ENCODE results near the gene SLC16A9. TPM values are rescaled to one million over a fixed set of nuclear protein-coding genes. Genes with fewer than 3 reads are reported as not detected.

The SLC16A9 gene
- total RNA-seq, 1 donor from 2014 or later, result 5.6 TPM

- no peak for DNase-seq (ENCODE audit: low spot score)
Observed at GRCh38 chr10:59628456-59628855, 81.2 kb downstream of the SLC16A9 start.

DNA sequence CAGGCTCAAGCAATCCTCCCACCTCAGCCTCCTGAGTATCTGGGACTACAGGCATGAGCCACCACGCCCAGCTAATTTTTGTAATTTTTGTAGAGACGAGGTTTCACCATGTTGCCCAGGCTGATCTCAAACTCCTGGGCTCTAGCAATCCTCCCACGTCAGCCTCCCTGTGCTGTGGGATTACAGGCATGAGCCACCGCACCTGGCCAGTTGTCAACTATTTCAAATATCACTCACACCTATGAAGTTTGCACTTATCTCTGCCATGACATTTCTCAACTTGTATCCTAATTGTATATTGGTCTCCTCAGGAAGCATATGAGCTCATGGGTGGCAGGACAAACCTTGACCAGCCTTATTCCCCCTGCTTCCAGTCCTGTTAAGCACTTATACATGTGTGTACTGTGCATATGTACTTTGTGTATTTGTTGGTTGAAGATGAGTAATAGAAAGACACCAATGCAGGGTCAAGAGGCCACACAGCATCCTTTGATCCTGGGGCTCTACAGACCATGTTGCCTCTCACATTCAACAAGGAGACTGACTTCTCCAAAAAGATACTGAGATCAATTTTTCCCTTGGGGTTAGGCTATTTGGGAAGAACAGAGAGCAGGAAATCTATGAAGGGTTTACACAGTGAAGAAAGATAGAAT is 82.2 kb downstream of the SLC16A9 start:
- DNase-seq (ENCODE audit: low spot score), result no peak

GRCh38 chr10:59626523-59626869 is 83.2 kb downstream of the SLC16A9 start:
- DNase-seq (ENCODE audit: low spot score), result no peak

DNA sequence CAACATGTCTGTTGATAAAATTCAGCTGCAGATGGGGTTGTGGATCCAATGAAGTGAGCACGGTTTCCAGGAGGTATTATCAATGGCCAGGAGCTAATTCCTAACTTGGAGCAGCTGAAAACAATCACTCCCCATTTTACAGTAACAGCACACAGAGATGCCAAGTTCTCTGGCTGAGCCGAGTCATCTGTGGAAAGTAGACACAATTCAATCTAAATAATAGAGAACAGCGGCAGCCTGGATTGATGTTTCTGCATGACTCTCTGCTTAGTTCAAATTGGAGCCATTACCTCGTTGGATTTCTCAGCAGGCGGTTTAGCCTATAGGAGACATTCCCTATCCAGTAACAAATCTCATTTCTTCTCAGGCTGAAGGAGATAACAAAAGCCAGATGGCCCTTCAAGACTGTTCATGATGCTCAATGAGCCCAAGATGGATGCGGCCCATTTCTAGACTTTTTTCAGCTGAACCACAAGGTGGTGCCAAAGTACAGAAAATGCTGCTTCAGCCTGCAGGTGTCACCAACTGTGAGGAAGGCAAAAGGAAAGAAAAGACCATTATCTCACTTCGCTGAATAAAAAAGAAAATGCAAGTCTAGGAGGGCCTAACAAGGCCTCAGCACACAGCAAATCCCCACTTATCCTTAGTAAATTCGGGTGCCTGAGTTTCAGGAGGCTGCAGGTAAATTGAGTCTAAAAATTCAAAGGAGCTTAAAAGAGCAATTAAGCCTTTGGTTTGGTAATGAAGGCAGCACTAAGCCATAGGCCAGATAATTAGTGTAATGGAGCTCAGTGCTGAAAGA is 83.7 kb downstream of the SLC16A9 start:
- peak; percentile 37 for DNase-seq (ENCODE audit: low spot score)

- no peak for DNase-seq (ENCODE audit: low spot score)
Observed at GRCh38 chr10:59624951-59625350, 84.7 kb downstream of the SLC16A9 start.

- no peak for DNase-seq (ENCODE audit: low spot score)
Observed at GRCh38 chr10:59624136-59624535, 85.5 kb downstream of the SLC16A9 start.

DNA sequence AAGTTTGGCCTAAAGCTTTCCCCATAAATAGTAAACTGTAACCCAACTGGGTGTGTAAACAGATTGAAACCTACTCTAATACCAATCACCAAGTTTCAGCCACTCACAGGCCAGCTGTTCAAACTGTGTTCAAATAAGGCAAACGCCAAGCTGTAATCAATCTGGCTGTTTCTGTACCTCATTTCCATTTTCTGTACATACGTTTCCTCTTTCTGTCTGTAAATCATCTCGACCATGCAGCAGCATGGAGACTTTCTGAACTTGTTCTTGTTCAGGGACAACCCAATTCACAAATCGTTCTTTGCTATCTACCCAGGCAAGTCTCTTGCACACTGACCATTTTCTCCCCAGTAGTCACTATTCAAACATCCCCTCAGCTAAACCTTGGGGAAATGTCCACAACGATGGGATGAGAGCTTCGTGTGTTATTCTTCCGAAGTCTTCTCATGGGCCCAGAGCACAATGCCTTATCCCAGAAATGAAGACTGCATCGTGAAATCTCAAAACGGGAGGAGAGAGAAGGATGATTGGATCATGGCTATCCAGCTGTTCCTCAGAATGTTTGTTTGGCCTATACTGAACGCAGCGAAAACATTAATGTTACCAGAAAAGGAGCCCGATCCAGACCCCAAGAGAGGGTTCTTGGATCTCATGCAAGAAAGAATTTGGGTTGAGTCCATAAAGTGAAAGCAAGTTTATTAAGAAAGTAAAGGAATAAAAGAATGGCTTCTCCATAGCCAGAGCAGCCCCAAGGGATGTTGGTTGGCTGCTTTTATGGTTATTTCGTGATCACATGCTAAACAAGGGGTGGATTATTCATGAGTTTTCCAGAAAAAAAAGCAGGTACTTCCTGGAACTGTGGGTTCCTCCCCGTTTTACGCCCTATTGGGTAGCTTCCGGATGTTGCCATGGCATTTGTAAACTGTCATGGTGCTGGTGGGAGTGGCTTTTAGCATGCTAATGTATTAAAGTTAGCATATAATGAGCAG is 86.2 kb downstream of the SLC16A9 start:
- no peak for DNase-seq (ENCODE audit: low spot score)

- peak; percentile 25 for DNase-seq (ENCODE audit: low spot score)
Observed at GRCh38 chr10:59622320-59623132, 87.1 kb downstream of the SLC16A9 start.

- DNase-seq (ENCODE audit: low spot score), result no peak
Observed at GRCh38 chr10:59621771-59622170, 87.9 kb downstream of the SLC16A9 start.

GRCh38 chr10:59618666-59619065 is 91.0 kb downstream of the SLC16A9 start:
- no peak for DNase-seq (ENCODE audit: low spot score)

GRCh38 chr10:59617996-59618395 is 91.7 kb downstream of the SLC16A9 start:
- no peak for DNase-seq (ENCODE audit: low spot score)

- DNase-seq (ENCODE audit: low spot score), result no peak
Observed at GRCh38 chr10:59611048-59611447, 98.6 kb downstream of the SLC16A9 start.

DNA sequence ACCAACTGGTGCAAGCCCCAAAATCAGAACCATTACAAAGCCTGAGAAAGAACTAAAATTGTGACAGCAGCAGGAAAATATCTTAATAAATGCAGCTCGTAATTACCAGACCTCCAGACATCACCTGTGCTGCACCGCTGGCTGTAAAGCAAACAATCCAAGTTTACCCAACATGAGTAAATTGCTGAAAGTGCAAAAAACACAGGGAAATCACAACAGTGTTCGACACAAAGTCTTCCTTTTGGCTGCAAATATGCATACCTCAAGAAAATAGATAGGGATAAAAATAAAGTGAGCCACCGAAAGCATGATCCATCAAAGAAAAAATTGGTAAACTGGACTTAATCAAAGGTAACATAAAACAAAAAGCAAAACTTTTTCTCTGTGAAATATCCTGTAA is 101.7 kb downstream of the SLC16A9 start:
- no peak for DNase-seq (ENCODE audit: low spot score)

DNA sequence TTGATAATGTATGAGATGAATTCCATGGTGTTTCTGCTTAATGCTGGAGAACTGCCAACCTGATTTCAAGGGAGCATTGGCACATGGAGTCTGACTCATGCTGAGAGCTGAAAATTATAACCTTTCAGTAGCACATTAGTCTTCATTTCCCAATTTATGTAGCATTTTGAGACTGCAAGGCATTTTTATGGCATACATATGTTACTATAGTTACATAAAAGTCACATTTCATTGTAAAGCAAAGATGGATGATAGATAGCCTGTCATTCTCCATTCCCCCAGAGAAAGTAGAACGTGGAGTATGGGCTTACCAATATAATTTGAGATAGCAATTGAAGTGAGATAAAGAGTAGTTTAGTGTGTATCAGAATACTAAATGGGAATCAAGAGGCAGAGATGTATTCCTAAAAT is 103.1 kb downstream of the SLC16A9 start:
- no peak for DNase-seq (ENCODE audit: low spot score)

DNA sequence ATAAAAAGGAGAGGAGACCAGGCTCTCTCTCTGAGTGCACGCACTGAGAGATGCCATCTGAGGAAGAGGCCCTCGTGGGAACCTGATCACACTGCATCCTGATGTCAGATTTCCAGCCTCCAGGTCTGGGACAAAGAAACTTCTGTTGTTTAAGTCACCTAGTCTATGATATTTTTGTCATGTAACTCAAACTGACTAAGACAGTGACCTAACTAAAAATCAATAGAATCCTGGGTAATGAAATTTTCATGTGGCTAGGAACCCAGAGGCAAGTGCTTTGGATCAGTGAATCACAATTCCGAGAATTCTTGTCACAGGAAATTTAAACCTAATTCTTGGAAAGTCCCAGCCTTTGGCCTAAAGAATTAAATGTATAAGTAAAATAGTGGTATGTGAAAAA is 107.7 kb downstream of the SLC16A9 start:
- DNase-seq (ENCODE audit: low spot score), result no peak

Other genes starting within 250 kb of the SLC16A9 start
- not detected for gene MRLN, start 43.6 kb upstream of the SLC16A9 start, total RNA-seq
- gene CCDC6, start 196.7 kb upstream of the SLC16A9 start, total RNA-seq, result 57.6 TPM

Measured in mucosa of gallbladder (tissue), 1 donor.